Measurements from ENCODE around the gene JAK1.
"Not testable (repeated sequence)": the region's sequence is repeated elsewhere in the genome, so short reads cannot be mapped to it uniquely, and the experiment has no call there.

Gene JAK1

DNA sequence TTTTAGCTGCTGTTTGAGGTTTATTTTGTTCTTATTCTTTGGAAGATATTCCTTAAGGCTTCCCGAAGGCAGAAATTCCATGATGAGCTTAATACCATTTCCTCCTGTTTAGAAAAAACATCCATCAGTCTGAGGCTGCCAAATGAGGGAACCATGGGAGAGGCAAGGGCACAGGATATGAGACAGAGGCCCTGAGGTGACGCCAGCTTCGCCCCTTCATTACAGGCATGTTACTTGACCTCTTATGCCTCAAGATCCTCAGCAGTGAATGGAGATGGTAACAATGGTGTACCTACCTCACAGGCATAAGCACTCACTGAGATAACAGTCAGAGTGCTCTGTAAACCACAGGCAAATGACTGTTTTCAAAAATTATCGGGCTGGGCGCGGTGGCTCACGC is 127.9 kb downstream of the JAK1 start:
- no peak for DNase-seq (ENCODE audit: low read depth)

DNA sequence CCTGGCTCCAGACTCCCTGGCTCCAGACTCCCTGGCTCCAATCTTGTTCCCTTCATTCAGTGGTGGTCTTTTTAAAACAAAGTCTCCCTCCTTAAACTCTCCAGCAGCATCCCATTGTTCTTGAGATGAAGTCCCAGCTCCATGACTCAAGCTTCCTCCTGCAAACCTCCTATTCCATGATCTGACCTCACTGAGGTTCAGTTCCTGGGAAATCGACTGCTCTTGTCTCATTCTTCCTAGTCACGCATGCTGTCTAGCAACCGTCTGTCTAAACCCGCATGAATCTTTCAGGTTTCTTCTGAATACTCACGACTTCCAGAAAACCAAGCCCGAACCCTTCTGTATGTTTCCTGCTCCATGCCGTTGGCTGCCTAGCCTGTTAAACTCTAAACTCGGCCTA is 129.5 kb downstream of the JAK1 start:
- no peak for DNase-seq (ENCODE audit: low read depth)

DNA sequence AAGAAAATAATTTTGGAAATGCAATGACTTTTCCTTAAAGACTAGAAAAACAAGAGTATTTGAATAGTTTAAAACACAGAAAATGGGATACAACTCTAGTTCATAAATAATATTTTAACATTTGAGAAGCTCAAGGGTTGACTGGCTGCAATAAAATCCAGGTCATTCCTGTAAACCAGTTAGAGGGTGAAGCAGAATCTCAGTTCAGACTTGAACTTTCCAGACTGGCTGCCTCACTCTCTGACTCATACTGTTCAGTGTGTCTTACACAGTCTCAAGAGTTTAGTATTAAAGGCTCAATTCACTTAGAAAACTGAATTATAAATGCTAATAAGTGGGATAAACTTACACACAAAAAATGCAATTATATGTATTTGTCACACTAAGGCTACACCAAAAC is 131.6 kb downstream of the JAK1 start:
- no peak for DNase-seq (ENCODE audit: low read depth)

DNA sequence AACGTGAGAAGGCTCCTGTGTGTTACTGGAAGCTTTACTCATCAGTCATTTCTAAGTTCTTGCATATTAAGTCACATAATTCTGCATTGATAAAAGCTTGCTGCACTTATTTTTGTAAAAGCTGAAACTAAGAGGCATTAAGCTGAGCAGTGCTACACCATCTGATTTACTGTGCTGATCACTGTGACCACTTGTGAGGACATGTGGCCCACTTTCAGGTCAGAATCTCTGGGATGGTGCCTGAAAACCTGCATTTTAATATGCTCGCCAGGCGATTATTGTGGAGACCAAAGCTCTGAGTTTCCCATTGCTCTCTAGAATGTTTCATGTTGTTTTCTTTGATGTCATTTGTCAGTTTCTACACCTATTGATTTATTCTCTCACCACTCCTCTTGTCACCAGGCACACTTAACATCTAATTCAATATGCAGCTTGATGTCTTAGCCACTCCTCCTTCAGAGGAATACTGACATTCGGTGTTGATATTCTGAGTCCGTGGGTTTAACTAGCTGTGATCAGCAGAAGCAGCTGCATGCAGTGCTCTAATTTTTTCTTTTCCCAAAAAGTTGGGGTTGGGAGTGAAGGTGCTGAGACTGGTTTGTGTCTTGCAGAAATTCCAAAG is 136.2 kb downstream of the JAK1 start:
- no peak for DNase-seq (ENCODE audit: low read depth)

DNA sequence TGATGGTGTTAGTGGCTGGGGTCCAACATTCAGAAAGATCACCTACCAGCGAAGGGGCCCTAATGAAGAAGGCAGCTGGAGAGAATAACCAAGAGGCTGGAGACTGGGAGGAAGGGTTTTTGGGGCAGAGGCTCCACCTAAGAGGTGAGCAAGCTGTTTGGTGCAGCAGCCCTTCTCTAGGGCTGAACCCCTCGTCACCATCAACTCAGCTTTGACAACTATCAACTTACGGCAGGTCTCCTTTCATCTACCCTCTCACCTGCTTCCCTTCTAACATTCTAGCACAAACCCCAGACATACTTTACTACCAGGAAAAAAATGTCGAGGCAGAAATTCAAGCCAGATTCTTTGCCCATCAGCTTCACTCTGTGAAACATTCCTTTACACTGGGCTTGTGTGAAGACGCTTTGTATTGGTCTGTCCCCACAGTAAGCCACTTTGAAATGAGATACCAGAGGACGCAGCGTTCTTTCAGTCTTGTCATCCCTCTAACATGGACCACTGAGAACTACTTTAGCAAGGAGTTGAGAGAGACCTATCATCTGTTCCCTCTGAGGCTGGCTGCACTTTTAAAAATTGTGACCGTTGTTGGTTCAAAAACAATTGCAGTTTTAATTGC is 136.8 kb downstream of the JAK1 start:
- no peak for DNase-seq (ENCODE audit: low read depth)

DNA sequence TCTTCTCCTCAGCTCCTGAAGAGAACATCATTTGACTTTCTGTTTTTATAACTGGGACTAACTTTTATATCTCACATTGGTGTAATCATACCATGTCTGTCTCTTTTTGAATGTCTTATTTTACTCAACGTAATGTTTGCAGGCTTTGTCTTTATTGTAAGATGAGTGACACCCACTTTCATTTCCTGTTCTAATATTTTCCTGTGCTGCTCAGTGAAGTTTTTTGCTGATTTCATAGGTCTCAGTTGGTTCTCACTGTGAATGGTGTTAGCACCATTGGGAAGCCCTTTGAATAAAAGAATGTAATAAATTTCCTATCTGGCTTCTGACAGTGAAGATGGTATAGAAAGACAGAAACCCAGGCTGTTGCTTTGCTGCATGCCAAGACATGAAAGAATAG is 137.5 kb downstream of the JAK1 start:
- DNase-seq (ENCODE audit: low read depth) = no peak

DNA sequence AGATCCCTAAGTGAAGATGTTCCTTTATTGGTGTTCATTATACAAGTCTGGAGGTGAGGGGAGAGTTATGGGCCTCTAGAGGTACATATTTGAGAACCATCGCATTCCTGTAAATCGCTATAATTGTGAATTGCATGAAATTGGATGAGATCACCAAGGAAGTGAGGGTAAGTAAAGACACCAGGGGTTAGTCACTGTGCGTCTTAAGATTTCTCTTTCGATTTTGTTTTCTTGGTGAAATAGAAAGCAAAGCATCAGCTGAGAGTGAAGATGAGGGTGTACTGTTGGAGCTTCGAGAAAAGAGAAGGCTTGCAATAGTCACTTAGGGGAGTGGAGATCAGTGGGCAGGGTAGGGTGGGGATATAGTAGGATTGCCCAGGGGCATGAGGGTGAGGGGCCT is 139.4 kb downstream of the JAK1 start:
- DNase-seq (ENCODE audit: low read depth) = no peak

DNA sequence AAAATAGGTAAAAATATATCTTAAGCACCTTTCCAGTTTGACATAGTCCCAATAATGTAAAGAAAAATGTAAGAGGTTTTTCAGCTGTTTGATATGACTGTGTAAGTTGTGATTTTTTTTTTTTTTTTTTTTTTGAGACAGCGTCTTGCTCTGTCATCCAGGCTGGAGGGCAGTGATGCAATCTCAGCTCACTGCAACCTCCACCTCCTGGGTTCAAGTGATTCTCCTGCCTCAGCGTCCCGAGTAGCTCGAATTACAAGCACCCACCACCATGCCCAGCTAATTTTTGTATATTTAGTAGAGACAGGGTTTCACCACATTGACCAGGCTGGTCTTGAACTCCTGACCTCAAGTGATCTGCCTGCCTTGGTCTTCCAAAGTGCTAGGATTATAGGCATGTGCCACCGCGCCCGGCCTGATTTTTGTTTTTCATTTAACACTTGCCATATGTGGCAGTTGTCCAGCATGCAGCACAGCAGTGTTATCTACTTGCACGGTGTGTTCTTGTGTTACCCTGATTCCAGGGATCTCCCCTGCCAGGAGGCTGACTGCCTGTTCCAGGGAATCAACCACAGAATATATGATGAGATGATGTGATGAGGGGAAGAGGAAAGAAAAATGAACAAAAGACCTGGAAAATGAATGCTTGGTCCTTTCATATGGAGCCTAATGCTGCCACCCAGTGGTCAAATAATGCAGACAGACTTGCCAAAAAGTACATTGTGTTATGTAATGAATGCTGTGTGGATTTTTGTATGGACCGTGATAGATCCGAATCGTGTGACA is 142.5 kb downstream of the JAK1 start:
- DNase-seq (ENCODE audit: low read depth) = peak; percentile 10

DNA sequence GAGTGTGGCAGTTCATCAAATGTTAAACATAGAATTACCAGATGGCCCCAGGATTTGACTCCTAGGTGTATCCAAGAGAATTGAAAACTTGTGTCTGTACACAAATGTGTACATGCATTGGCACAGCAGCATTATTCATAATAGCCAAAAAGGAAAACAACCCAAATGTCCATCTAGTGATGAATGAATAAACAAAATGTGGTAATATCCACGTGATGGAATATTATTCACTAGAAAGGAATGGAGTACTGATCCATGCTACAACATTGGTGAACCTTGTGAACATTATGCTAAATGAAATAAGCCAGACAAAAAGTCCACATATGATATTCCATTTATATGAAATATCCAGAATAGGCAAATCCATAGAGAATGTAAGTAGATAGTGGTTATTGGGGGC is 143.7 kb downstream of the JAK1 start:
- no peak for DNase-seq (ENCODE audit: low read depth)

DNA sequence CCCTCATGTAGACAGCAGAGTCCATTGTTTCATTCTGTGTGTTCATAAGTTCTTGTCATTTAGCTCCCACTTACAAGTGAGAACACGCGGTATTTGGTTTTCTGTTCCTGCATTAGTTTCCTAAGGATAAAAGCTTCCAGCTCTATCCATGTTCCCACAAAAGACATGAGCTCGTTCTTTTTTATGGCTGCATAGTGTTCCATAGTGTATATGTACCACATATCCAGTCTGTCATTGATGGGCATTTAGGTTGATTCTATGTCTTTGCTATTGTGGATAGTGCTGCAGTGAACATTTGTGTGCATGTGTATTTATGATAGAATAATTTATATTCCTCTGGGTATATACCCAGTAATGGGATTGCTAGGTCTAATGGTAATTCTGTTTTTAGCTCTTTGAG is 145.8 kb downstream of the JAK1 start:
- not testable (repeated sequence) for DNase-seq (ENCODE audit: low read depth)

DNA sequence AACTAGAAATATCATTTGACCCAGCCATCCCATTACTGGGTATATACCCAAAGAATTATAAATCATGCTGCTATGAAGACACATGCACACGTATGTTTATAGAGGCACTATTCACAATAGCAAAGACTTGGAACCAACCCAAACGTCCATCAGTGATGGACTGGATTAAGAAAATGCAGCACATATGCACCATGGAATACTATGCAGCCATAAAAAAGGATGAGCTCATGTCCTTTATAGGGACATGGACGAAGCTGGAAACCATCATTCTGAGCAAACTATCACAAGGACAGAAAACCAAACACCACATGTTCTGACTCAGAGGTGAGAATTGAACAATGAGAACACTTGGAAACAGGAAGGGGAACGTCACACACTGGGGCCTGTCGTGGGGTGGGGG is 149.0 kb downstream of the JAK1 start:
- not testable (repeated sequence) for DNase-seq (ENCODE audit: low read depth)

DNA sequence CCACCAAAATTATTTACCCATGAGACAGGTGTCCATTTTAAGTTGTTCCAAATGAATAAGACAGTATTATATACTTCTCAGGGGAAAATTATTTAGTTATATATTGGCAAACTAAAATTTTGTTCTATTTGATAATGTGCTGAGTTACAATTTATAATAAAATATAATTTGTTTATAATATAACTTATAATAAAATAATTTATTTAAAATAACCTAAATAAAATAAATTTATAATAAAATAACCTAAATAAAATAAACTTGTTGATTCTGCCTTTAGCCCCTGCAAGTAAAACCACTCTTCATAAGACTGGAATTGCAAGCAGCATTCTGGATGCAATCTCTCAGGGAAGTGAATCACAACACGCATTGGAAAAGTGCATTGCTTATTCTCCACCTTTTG is 151.9 kb downstream of the JAK1 start:
- no peak for DNase-seq (ENCODE audit: low read depth)

DNA sequence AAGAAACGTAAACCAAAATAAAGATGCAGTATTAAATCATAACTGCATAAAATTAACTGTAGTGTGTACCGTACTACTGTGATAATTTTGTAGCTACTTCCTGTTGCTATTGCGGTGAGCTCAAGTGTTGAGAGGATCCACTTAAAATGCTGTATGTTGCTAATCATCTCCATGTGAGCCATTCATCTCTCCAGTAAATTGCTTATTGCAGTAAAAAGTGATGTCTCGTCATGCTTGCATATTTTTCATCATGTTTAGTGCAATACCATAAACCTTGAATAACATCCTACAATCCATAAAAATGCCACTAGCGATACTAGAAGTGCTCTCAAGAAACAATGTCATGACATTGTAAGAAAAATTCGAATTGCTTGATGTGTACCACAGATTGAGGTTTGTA is 155.2 kb downstream of the JAK1 start:
- no peak for DNase-seq (ENCODE audit: low read depth)

DNA sequence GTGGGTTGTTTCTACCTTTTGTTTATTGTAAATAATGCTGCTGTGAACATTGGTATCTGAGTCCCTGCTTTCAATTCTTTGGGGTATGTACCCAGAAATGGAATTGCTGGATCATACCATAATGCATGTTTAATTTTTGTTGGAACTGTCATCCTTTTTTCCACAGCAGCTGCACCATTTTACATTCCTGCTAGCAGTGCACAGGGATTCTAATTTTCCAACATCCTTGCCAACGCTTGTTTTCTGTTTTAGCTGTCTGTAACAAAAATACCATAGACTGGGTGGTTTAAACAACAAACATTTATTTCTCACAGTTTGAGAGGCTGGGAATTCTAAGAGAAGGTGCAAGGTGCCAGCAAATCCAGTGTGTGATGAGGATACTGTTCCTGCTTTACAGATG is 156.3 kb downstream of the JAK1 start:
- DNase-seq (ENCODE audit: low read depth) = no peak

DNA sequence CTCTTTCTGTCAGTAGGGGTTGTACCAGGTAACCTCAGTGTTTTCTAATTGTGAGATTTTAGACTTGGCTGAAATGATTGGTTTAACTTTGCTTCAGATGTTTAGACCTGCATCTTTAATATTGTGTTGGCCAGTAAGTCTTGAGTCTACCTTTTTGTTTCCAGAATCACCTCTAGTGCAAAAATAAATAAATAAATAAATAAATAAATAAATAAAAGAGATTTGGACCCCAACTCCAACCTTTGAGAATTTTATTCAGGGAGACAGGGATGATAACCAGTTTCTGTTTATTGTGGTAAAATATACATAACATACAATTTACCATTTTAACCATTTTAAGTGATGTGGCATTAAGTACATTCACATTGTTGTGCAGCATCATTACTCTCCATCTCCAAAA is 157.0 kb downstream of the JAK1 start:
- DNase-seq (ENCODE audit: low read depth) = no peak

DNA sequence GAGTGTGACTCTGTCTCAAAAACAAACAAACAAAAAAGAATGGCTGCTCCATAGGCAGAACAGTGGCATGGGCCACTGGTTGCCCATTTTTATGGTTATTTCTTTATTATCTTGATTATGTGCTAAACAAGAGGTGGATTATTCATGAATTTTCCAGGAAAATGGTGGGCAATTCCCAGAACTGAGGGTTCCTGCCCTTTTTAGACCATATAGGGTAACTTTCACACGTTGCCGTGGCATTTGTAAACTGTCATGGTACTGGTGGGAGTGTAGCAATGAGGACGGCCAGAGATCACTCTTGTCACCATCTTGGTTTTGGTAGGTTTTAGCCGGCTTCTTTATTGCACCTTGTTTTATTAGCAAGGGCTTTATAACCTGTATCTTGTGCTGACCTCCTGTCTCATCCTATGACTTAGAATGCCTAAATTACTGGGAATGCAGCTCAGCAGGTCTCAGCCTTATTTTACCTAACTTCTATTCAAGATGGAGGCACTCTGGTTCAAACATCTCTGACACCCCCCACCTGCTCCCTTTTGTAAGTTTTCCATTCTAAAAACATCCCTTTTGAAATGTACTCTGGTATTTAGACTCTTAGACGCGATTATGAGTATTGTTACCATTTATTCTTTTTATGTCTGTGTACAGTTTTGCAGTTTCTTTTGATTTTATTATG is 164.4 kb downstream of the JAK1 start:
- DNase-seq (ENCODE audit: low read depth) = no peak

DNA sequence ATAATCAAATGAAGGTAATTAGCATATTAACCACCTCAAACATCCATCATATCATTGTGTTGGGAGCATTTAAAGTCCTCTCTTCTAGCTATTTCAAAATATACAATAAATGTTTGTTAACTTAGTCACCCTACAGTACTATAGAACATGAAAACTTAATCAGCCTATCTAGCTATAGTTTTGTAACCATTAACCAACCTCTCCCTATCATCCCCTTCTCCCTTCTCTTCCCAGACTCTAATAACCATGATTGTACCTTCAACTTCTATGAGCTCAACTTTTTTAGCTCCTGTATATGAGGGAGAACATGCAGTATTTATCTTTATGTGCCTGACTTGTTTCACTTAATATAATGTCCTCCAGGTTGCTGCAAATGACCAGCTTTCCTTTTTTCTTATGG is 167.5 kb downstream of the JAK1 start:
- no peak for DNase-seq (ENCODE audit: low read depth)

DNA sequence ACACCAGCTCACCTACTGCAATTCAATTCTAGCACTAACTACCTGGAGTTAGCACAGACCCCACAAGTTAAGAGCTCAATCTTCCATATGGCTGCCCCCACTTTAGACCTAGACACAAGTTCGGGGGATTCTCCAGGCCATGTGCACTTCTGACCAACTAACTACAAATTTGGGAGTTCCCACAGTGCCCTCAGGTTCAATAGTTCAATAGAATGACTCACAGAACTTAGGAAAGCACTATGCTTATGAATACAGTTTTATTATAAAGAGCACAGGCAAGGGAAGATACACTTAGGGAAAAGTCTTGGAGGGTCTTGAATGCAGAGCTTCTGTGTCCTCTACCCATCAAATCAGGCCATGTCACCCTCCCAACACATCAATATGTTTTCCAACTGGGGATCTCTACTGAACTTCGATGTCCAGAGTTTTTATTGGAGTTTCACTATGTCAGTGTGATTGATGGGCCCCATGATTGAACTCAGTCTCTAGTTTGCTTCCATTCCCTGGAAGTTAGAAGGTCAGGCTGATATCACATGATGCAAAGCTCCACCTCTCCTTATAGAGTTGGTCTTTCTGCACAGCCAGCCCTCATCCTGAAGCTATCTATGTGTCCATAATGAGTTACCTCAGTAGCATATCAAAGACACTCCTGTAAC is 175.4 kb downstream of the JAK1 start:
- no peak for DNase-seq (ENCODE audit: low read depth)

All from stimulated activated CD8-positive, alpha-beta memory T cell treated with anti-CD3 and anti-CD28 coated beads, Interleukin-12 subunit alpha, Interleukin-12 subunit beta, amount 100 ng/mL, for 4 hours (primary cell).